Measurements from ENCODE around the gene RNF8. TPM values are rescaled to one million over a fixed set of nuclear protein-coding genes. Genes with fewer than 3 reads are reported as not detected.

RNF8 gene
- total and polyA plus RNA-seq, 10 of the 15 experiments (the other 5 are each of a cell fraction or from before 2014, with no cell fraction given): 7.8 to 30.2 (median 23.3) TPM

DNA sequence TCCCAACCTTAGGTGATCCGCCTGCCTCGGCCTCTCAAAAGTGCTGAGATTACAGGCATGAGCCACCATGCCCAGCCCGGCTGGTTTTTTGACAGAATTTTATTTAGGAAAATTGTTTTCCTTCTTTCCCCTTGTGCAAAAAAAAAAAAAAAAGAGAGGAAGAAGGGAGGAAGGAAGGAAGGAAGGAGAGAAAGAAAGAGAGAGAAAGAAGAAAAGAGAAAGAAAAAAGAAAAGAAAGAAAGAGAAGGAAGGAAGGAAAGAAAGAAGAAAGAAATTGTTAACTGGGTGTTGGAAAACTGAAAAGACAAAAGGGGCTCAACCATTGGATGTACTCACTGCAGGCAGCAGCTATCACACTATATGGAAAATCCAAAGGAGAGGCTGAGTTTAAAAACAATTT lies 1.4 kb upstream of the RNF8 start:
- Histone ChIP-seq H3K4me3 (no peak overlapping the region), H3K27me3 (replicated peaks in 1 of 2; ENCODE audit: control insufficient read depth in 2 of 2, insufficient read depth in 2 of 2, low read length in 1 of 2) (no peaks in the 10 kb centered on the region), H3K79me2 (ENCODE audit: control insufficient read depth, insufficient read depth, low read length) (peaks cover 27% of the 10 kb centered on the region), H2AFZ (ENCODE audit: control insufficient read depth, low read depth, low read length) (no peak overlapping the region), H3K36me3 (ENCODE audit: control insufficient read depth in 2 of 2, insufficient read depth in 2 of 2, low read length in 1 of 2) (no peaks in the 10 kb centered on the region), H3K9ac (ENCODE audit: control insufficient read depth, insufficient read depth, low read length) (no peak overlapping the region), H3K9me3 (replicated peaks; ENCODE audit: control insufficient read depth, insufficient read depth, low read length) (no peaks in the 10 kb centered on the region), H3K4me2 (ENCODE audit: control insufficient read depth, insufficient read depth) (no peak overlapping the region), H3K4me1 (ENCODE audit: control insufficient read depth, insufficient read depth, low read length) (peaks cover 6% of the 10 kb centered on the region), H4K20me1 (ENCODE audit: control insufficient read depth, insufficient read depth) (no peaks in the 10 kb centered on the region), H3K27ac (ENCODE audit: control insufficient read depth, insufficient read depth) (no peak overlapping the region)
- in situ Hi-C loops (cut with MboI) (no loop called here), intact Hi-C loops (cut with micrococcal nuclease; ENCODE audit: unreplicated experiment) (no loop called here)
- 79% methylated on average over 3 of the region's 3 CpGs for WGBS (ENCODE audit: insufficient coverage, insufficient replicate concordance, low lambda C conversion rate, missing lambda C conversion rate)
- FAIRE-seq (no peak), ATAC-seq (no peak), DNase-seq (ENCODE audit: low read depth, low spot score) (no peak)
- CTCF ChIA-PET: interaction anchor here (1.2 kb wide), 1 partner anchor 213 kb away, joined by 3 read pairs; no protein-coding TSS in a partner anchor
- SMC1A ChIA-PET (ENCODE audit: uncharacterized antibody, unreplicated experiment): no interaction called here
- POLR2A ChIA-PET: no interaction called here
- RAD21 ChIA-PET (ENCODE audit: unreplicated experiment): no interaction called here
- no TSS peak for BruUV-seq (replicated peaks)
- TF ChIP-seq HDAC6 (IDR thresholded peaks at IDR 0.05; ENCODE audit: unreplicated experiment) (no peak), ZNF384 (IDR thresholded peaks at IDR 0.05; ENCODE audit: borderline replicate concordance, low read depth, low read length) (no peak), ATF7 (IDR thresholded peaks at IDR 0.05; ENCODE audit: low read depth) (no peak), NFXL1 (IDR thresholded peaks at IDR 0.05; ENCODE audit: borderline replicate concordance) (no peak)
- TF ChIP-seq, protein P1, sequence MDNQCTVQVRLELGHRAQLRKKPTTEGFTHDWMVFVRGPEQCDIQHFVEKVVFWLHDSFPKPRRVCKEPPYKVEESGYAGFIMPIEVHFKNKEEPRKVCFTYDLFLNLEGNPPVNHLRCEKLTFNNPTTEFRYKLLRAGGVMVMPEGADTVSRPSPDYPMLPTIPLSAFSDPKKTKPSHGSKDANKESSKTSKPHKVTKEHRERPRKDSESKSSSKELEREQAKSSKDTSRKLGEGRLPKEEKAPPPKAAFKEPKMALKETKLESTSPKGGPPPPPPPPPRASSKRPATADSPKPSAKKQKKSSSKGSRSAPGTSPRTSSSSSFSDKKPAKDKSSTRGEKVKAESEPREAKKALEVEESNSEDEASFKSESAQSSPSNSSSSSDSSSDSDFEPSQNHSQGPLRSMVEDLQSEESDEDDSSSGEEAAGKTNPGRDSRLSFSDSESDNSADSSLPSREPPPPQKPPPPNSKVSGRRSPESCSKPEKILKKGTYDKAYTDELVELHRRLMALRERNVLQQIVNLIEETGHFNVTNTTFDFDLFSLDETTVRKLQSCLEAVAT (IDR thresholded peaks at IDR 0.05): no peak
- TF ChIP-seq, protein P2, sequence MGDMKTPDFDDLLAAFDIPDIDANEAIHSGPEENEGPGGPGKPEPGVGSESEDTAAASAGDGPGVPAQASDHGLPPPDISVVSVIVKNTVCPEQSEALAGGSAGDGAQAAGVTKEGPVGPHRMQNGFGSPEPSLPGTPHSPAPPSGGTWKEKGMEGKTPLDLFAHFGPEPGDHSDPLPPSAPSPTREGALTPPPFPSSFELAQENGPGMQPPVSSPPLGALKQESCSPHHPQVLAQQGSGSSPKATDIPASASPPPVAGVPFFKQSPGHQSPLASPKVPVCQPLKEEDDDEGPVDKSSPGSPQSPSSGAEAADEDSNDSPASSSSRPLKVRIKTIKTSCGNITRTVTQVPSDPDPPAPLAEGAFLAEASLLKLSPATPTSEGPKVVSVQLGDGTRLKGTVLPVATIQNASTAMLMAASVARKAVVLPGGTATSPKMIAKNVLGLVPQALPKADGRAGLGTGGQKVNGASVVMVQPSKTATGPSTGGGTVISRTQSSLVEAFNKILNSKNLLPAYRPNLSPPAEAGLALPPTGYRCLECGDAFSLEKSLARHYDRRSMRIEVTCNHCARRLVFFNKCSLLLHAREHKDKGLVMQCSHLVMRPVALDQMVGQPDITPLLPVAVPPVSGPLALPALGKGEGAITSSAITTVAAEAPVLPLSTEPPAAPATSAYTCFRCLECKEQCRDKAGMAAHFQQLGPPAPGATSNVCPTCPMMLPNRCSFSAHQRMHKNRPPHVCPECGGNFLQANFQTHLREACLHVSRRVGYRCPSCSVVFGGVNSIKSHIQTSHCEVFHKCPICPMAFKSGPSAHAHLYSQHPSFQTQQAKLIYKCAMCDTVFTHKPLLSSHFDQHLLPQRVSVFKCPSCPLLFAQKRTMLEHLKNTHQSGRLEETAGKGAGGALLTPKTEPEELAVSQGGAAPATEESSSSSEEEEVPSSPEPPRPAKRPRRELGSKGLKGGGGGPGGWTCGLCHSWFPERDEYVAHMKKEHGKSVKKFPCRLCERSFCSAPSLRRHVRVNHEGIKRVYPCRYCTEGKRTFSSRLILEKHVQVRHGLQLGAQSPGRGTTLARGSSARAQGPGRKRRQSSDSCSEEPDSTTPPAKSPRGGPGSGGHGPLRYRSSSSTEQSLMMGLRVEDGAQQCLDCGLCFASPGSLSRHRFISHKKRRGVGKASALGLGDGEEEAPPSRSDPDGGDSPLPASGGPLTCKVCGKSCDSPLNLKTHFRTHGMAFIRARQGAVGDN (IDR thresholded peaks at IDR 0.05): no peak

Data from GM12878 (cell line).